Hepatocyte (in vitro differentiated cells): ENCODE results near the gene PLEKHM3.

Experiments
- EZH2phosphoT487 ChIP-seq: fragments of 200-600 bp; sonication (generic); IDR thresholded peaks from one replicate; pipeline ENCODE4 v1.6.1; 2018; ENCODE audit warnings: antibody characterized with exemption, mild to moderate bottlenecking, low read depth, moderate library complexity; ENCODE audit not compliant: unreplicated experiment, severe bottlenecking
- TF ChIP-seq, protein P1 (sequence below): fragments of 200-600 bp; sonication (generic); IDR thresholded peaks from 2 replicates; pipeline ENCODE4 v1.5.1; 2016; ENCODE audit warnings: antibody characterized with exemption, mild to moderate bottlenecking; ENCODE audit not compliant: poor library complexity

DNA sequence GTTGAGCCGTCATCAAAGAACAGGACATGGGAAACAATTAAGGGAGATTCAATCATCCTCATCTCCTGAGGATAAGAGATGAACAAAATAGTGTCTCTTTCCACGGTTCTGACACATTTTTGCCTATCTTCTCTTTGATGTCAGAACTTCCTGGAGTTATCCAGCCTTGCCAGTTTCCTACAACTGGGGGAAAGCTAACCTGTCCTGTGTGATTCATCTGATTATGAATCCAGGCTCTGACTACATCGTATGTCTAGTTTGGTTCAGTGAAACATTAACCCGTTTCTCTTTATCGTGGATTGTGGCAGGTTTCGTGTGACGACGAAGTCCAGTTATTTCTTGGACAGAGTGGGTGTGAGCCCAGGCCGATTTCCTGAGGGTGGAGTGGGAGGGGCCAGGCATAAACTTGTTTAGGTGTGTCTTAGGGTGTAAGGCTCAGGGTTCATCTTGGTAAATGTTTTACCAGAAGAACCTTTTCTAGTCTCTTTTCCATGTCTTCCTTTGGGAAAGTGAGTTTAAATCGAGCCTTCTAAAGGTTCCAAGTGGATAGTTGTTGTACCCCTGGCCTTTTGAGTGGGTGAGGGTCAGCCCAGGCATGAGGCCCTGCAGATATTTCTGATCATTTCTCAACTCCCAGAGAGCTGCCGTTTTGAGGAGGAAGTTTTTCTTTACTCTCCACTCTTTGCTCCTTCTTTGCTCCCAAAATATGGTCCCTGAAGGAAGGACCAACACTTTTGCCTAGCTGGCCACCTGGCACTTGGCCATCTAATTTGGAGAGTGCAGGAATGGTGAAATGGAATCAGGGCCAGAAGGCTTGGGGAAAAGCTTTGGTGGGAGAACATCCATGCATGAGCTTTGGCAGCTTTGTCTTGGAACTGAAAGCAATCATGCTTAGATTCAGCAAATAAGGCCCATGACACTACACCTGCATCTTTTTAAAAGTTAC, 205.2 kb downstream of the PLEKHM3 start:
- TF ChIP-seq, protein P1, sequence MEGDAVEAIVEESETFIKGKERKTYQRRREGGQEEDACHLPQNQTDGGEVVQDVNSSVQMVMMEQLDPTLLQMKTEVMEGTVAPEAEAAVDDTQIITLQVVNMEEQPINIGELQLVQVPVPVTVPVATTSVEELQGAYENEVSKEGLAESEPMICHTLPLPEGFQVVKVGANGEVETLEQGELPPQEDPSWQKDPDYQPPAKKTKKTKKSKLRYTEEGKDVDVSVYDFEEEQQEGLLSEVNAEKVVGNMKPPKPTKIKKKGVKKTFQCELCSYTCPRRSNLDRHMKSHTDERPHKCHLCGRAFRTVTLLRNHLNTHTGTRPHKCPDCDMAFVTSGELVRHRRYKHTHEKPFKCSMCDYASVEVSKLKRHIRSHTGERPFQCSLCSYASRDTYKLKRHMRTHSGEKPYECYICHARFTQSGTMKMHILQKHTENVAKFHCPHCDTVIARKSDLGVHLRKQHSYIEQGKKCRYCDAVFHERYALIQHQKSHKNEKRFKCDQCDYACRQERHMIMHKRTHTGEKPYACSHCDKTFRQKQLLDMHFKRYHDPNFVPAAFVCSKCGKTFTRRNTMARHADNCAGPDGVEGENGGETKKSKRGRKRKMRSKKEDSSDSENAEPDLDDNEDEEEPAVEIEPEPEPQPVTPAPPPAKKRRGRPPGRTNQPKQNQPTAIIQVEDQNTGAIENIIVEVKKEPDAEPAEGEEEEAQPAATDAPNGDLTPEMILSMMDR, result no peak
- no peak for TF ChIP-seq EZH2phosphoT487
